NCI-H748 (cell line): ENCODE data around the gene RAB25.
"Not testable (repeated sequence)": the region's sequence is repeated elsewhere in the genome, so short reads cannot be mapped to it uniquely, and the experiment has no call there.

ENCODE experiments used
- DNase-seq: peaks from one replicate; lab custom pipeline; 2025; ENCODE audit not compliant: unreplicated experiment; lab: John Stamatoyannopoulos, UW

The RAB25 gene

GRCh38 chr1:156115514-156116374 lies 54.8 kb downstream of the RAB25 start:
- DNase-seq = peak; percentile 39

- DNase-seq = not testable (repeated sequence)
Measured at GRCh38 chr1:156116731-156117130, 55.8 kb downstream of the RAB25 start.

GRCh38 chr1:156117414-156118176 lies 56.6 kb downstream of the RAB25 start:
- no peak for DNase-seq

GRCh38 chr1:156118177-156118868 lies 57.4 kb downstream of the RAB25 start:
- DNase-seq = no peak

GRCh38 chr1:156119503-156120209 lies 58.7 kb downstream of the RAB25 start:
- no peak for DNase-seq
